GM12878 (cell line): ENCODE results near the gene ABCA4. TPM values are rescaled to one million over a fixed set of nuclear protein-coding genes. Genes with fewer than 3 reads are reported as not detected.

Experiments
- ATAC-seq: fragments of 200-7000 bp; cut with Tn5 transposase; 3 replicates; pipeline ENCODE4 v1.9.1; 2020; ENCODE audit warnings: mild to moderate bottlenecking, moderate library complexity
- BruUV-seq: library from RNA; stranded (reverse); fragments of 400-500 nt; replicated peaks from 2 replicates; lab custom pipeline; 2021; lab: Mats Ljungman, UMichigan
- CTCF ChIA-PET: fragments of 300-600 bp; sonication (Branson Sonifier 250); formaldehyde crosslinking; extraction: SDS; loops from one replicate; lab custom pipeline; 2021; ENCODE audit warnings: inconsistent platforms; lab: Yijun Ruan, JAX
- POLR2A ChIA-PET: fragments of 350-600 bp; formaldehyde crosslinking; extraction: SDS; loops from one replicate; lab custom pipeline; 2021; ENCODE audit warnings: inconsistent platforms; lab: Charles Lee
- RAD21 ChIA-PET: fragments of 300-600 bp; sonication (Branson Sonifier 250); formaldehyde crosslinking; loops from one replicate; lab custom pipeline; 2023; ENCODE audit warnings: antibody characterized with exemption; ENCODE audit not compliant: unreplicated experiment; lab: Charles Lee
- SMC1A ChIA-PET: fragments of 300-600 bp; sonication (Branson Sonifier 250); formaldehyde crosslinking; loops from one replicate; lab custom pipeline; 2023; ENCODE audit not compliant: unreplicated experiment, uncharacterized antibody; lab: Charles Lee
- DNase-seq: peaks from one replicate; pipeline ENCODE4 v3.0.0-alpha.2; 2011; ENCODE audit warnings: low read depth, low spot score
- FAIRE-seq: peaks from 3 replicates; lab custom pipeline; 2011; peaks lifted over from hg19 to GRCh38; lab: Jason Lieb, UNC
- H2AFZ ChIP-seq: 2 replicates; pipeline ENCODE4 v1.6.0; 2011; ENCODE audit warnings: low read depth, low read length, control low read depth; ENCODE audit not compliant: control insufficient read depth
- H3K27ac ChIP-seq: 2 replicates; pipeline ENCODE4 v1.5.1; 2011; ENCODE audit warnings: control low read depth; ENCODE audit not compliant: control insufficient read depth, insufficient read depth
- H3K27me3 ChIP-seq, 2 experiments: replicated peaks in 1 of 2; 2 replicates each; pipeline versions ENCODE4 v1.6.0 to v1.6.1; 2011; ENCODE audit warnings: low read length in 1 of 2; ENCODE audit not compliant: control insufficient read depth in 2 of 2, insufficient read depth in 2 of 2
- H3K36me3 ChIP-seq, 2 experiments: 2 replicates each; pipeline ENCODE4 v1.5.1; 2011; ENCODE audit warnings: low read length in 1 of 2; ENCODE audit not compliant: control insufficient read depth in 2 of 2, insufficient read depth in 2 of 2
- H3K4me1 ChIP-seq: 2 replicates; pipeline ENCODE4 v1.6.1; 2011; ENCODE audit warnings: mild to moderate bottlenecking, low read length, moderate library complexity, mixed read lengths; ENCODE audit not compliant: control insufficient read depth, insufficient read depth
- H3K4me2 ChIP-seq: 2 replicates; pipeline ENCODE4 v1.6.0; 2011; ENCODE audit warnings: control low read depth; ENCODE audit not compliant: control insufficient read depth, insufficient read depth
- H3K4me3 ChIP-seq: fragments of 200-600 bp; sonication (generic); 2 replicates; pipeline ENCODE4 v1.5.1; 2016
- H3K79me2 ChIP-seq: 2 replicates; pipeline ENCODE4 v1.6.0; 2011; ENCODE audit warnings: low read length; ENCODE audit not compliant: control insufficient read depth, insufficient read depth
- H3K9ac ChIP-seq: 2 replicates; pipeline ENCODE4 v1.8.0; 2011; ENCODE audit warnings: low read length, control low read depth, mixed read lengths; ENCODE audit not compliant: control insufficient read depth, insufficient read depth
- H3K9me3 ChIP-seq: replicated peaks from 3 replicates; pipeline ENCODE4 v1.5.1; 2011; ENCODE audit warnings: mild to moderate bottlenecking, low read length; ENCODE audit not compliant: control insufficient read depth, insufficient read depth
- H4K20me1 ChIP-seq: 2 replicates; pipeline ENCODE4 v1.6.0; 2011; ENCODE audit not compliant: control insufficient read depth, insufficient read depth
- GATAD2B ChIP-seq: fragments of 450-650 bp; conservative IDR thresholded peaks from 2 replicates; pipeline ENCODE4 v1.6.1; 2017; ENCODE audit warnings: low read depth, mild to moderate bottlenecking, moderate library complexity
- HDGF ChIP-seq: fragments of 450-650 bp; IDR thresholded peaks from 2 replicates; pipeline ENCODE4 v1.6.1; 2016; ENCODE audit warnings: antibody characterized with exemption
- IRF4 ChIP-seq: IDR thresholded peaks from 2 replicates; pipeline ENCODE4 v1.6.1; 2011; ENCODE audit warnings: low read depth, low read length
- PML ChIP-seq: IDR thresholded peaks from 2 replicates; pipeline ENCODE4 v1.6.1; 2012; ENCODE audit warnings: low read length, inconsistent platforms
- POU2F2 ChIP-seq: IDR thresholded peaks from 3 replicates; pipeline ENCODE4 v1.6.1; 2011; ENCODE audit warnings: low read depth, mild to moderate bottlenecking, low read length, borderline replicate concordance
- RAD51 ChIP-seq: fragments of 450-650 bp; IDR thresholded peaks from 2 replicates; pipeline ENCODE4 v1.6.1; 2016; ENCODE audit warnings: moderate library complexity, mild to moderate bottlenecking, inconsistent platforms
- USF1 ChIP-seq: IDR thresholded peaks from 2 replicates; pipeline ENCODE4 v1.6.1; 2011; ENCODE audit warnings: borderline replicate concordance, low read depth, mild to moderate bottlenecking, moderate library complexity, mixed read lengths, low read length; ENCODE audit not compliant: insufficient read depth; ENCODE audit errors: extremely low read length
- ZBTB11 ChIP-seq: fragments of 450-650 bp; formaldehyde crosslinking; IDR thresholded peaks from 2 replicates; pipeline ENCODE4 v1.5.0; 2022; ENCODE audit warnings: mild to moderate bottlenecking, missing genetic modification characterization
- WGBS: methylation state at CpG from one replicate; pipeline ENCODE4 v1.1.6; 2016; ENCODE audit warnings: low lambda C conversion rate; ENCODE audit not compliant: insufficient replicate concordance, insufficient coverage; ENCODE audit errors: missing lambda C conversion rate; 5-methylcytosine and 5-hydroxymethylcytosine counted together
- in situ Hi-C: fragments of 300-500 bp; cut with MboI; formaldehyde crosslinking; loops from 9 replicates; pipeline ENCODE4 v1.14.3; 2018; ENCODE audit warnings: mixed read lengths
- intact Hi-C: fragments of 100-400 bp; cut with micrococcal nuclease; formaldehyde crosslinking; loops from one replicate; pipeline ENCODE4 v1.14.2; 2022; ENCODE audit not compliant: unreplicated experiment
- polyA plus RNA-seq, 11 experiments: library from polyadenylated mRNA; depleted of rRNA in 4 of 11; unstranded in 6 of 11; stranded (reverse) in 5 of 11; fragments of >200 nt; fragmentation: Nextera tagmentation in 4 of 11; fragmentation: Illumina TruSeq in 1 of 11; extraction: Ambion mirVana in 4 of 11; extraction: Trizol in 1 of 11; gene quantifications; 1 replicate in 1 of 11; 2 replicates in 10 of 11; pipeline versions ENCODE4 v1.2.1 to v1.2.3, GENCODE V29; 2011 to 2016; ENCODE audit warnings: inconsistent platforms in 2 of 11, missing spikeins in 2 of 11, low read depth in 1 of 11
- total RNA-seq, 4 experiments: library from RNA; depleted of rRNA in 3 of 4; stranded (reverse); fragments of >200 nt in 3 of 4; fragmentation: Illumina TruSeq in 1 of 4; extraction: Trizol in 1 of 4; gene quantifications; 2 replicates each; pipeline versions ENCODE4 v1.2.1 to v1.2.3, GENCODE V29; 2013 to 2021

Gene ABCA4
- total and polyA plus RNA-seq, 10 of the 15 experiments (the other 5 are each of a cell fraction or from before 2014, with no cell fraction given): 0.03 to 0.28 (median 0.11) TPM; not detected in 3

- TF ChIP-seq ZBTB11: no peak
- no peak for TF ChIP-seq USF1
- TF ChIP-seq GATAD2B: no peak
- no peak for TF ChIP-seq IRF4
- TF ChIP-seq HDGF: no peak
Measured at GRCh38 chr1:94115900-94116436, 5.0 kb downstream of the ABCA4 start (continued).

- no peak overlapping the region for H3K4me2 ChIP-seq
- peaks cover 0 to 11% of the 10 kb centered on the region in 2 experiments; a peak in 2 of 4 replicates for H3K27me3 ChIP-seq
- ATAC-seq: no peak
- SMC1A ChIA-PET: no interaction called here
- H3K9me3 ChIP-seq: no peaks in the 10 kb centered on the region; the same call in 1 of the 3 replicates
- H3K79me2 ChIP-seq: no peaks in the 10 kb centered on the region
- RAD21 ChIA-PET: no interaction called here
- intact Hi-C loops: no loop called here
- CTCF ChIA-PET: no interaction called here
- TF ChIP-seq POU2F2 (no peak), RAD51 (no peak), PML (no peak)
- no peak for FAIRE-seq
- in situ Hi-C loops: loop anchor here (5.0 kb wide), 1 partner anchor 52 kb away; no protein-coding TSS in a partner anchor
- no peak overlapping the region for H3K27ac ChIP-seq
- POLR2A ChIA-PET: no interaction called here
- no peaks in the 10 kb centered on the region for H4K20me1 ChIP-seq
- 43% methylated on average over 10 of the region's 10 CpGs for WGBS
- no peak for DNase-seq
- H3K4me3 ChIP-seq: no peak overlapping the region
- 0 out of 2 replicates have a peak, but pooled peaks cover 4% of the 10 kb centered on the region for H3K4me1 ChIP-seq
- no TSS peak for BruUV-seq
- no peak overlapping the region for H2AFZ ChIP-seq
- H3K9ac ChIP-seq: no peak overlapping the region
- no peaks in the 10 kb centered on the region for H3K36me3 ChIP-seq
Measured at GRCh38 chr1:94115254-94115899, 5.6 kb downstream of the ABCA4 start.
